GM18507 (cell line): ENCODE data around the gene SOHLH1.

Experiments used
- DNase-seq: peaks from one replicate; pipeline ENCODE4 v3.0.0; 2011; ENCODE audit warnings: low read depth; ENCODE audit not compliant: insufficient read length; ENCODE audit errors: extremely low spot score
- FAIRE-seq: peaks from 2 replicates; lab custom pipeline; 2011; peaks lifted over from hg19 to GRCh38; lab: Jason Lieb, UNC

The SOHLH1 gene

DNA sequence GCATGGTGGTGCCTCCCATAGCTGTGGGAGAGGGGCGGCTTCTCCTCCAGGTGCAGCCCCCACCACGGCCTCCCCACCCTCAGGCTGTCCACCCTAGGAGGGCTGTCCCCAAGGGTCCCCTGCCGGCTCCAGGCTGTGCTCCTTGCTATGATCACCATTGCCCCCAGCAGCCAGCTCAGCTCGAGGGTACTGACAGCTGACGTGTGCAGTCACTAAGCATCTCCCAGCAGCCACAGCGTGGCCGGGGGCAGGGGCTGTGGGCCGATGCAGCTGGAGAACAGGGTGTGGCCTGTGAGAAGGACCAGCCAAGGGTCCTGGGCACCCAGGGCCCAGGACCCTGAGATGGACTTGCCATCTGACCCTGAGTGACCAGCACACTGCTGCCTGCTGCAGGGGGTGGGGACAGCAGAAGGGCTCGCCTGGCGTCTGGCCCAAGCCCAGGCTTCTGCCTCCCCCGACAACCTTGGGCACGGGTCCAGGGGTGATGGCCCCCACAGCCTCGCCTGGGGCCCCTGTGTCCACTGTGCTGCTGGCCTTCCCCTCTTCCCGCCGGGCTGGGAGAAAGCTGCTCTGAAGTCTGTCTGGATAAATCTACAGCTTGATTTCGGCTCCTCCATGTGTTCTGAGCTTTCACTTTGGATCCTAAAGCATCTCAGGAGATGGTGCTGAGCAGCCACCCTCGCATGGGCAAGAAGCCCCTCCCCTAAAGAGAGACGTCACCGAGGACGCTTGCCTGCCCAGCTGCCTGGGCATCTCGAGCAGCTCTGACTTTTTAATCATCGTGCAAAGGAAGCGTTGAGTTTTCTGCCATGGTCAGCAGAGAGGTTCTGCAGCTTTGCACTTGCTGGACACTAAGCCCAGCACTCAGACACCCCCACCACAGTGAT, 8.2 kb upstream of the SOHLH1 start:
- no peak for DNase-seq
- no peak for FAIRE-seq

DNA sequence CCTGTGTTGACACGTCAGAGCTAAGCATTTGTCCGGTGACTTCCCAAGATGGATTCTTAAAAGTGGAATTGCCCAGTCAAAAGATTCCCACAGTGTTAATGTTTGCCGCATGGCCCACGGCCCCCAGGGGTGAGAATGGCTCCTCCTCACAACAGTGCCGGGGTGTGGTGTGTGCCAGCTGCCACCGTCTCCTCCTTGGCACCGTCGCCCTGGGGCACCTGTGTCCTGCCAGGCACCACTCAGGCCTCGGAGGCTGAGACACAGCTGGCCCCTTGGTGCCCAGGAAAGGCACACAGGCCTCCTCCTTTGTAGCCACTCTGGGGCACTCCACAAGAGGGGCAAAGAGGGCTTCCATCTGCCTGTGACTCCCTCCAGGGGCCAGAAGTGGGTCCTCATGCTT, 7.0 kb upstream of the SOHLH1 start:
- FAIRE-seq (no peak), DNase-seq (no peak)

- FAIRE-seq: no peak
Observed at GRCh38 chr9:135705376-135705775, 6.1 kb upstream of the SOHLH1 start.

GRCh38 chr9:135704483-135704882, 5.2 kb upstream of the SOHLH1 start:
- DNase-seq: no peak
- no peak for FAIRE-seq

More at GRCh38 chr9:135705376-135705775, 6.1 kb upstream of the SOHLH1 start:
- DNase-seq: no peak

DNA sequence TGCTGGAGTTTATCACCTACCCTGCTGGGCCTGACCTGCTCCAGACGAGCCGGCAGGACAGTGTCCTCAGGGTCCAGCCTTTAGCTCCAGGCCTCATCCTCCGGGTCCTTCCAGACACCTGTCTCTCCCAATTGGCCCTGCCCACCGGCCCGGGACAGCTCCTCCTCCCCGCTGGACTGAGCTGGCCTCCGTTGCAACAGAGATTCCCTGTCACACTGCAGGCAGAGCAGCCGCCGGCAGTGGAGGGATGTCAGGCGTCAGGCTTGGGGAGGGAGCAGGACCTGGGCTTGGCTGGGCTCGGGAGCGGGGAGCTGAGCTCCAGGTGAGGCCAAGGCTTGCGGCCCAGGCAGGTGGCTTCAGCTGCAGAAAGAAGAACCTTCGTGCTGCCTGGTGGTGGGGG, 4.4 kb upstream of the SOHLH1 start:
- DNase-seq (no peak), FAIRE-seq (no peak)

GRCh38 chr9:135701959-135702721, 2.9 kb upstream of the SOHLH1 start, which contains the start of gene KCNT1:
TSS of gene KCNT1 (plus strand) at chr9:135702185. CDS start at chr9:135702259, 74 bp downstream.
- no peak for FAIRE-seq
- DNase-seq: peak; percentile 68

GRCh38 chr9:135701067-135701958, 2.0 kb upstream of the SOHLH1 start:
- no peak for FAIRE-seq
- no peak for DNase-seq

DNA sequence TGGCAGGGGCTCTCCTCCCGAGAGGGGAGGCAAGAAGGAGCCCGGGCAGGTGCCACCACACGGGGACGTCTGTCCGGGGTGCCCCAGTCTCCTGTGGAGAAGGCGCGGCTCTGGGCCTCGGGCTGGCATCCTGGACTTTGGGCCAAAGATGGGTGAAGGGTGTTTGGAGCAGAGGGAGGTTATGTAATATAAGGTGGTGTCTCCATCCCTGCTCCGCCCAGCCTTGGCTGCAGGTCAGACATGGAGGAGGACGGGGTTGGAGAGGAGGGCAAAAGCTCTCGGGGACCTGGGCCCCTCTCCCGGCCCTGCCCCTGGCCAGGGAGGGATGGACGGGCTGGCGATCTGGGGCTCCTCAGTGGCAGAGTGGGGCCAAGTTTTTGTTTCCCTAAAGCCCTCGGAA, 1.2 kb upstream of the SOHLH1 start:
- FAIRE-seq (no peak), DNase-seq (no peak)

DNA sequence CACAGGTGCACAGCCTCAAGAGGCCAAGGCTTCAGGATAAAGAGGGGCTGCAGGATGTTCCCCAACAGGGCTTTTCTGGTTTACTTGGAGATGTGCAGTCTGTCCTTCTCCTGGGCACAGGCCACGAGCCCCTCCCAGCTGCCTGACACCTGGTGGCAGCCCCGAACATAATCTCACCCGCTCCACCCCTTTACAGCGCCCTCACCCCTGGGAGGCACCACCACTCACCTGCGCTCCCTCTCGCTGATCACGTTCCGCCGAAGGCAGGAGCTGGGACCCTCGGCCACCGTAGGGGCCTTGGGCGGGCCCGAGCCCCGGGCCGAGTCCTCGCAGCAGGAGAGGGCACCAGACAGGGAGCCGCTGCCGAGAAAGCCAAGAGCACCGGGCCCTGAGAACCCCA, 514 bp downstream of the SOHLH1 start:
- no peak for FAIRE-seq
- no peak for DNase-seq

DNA sequence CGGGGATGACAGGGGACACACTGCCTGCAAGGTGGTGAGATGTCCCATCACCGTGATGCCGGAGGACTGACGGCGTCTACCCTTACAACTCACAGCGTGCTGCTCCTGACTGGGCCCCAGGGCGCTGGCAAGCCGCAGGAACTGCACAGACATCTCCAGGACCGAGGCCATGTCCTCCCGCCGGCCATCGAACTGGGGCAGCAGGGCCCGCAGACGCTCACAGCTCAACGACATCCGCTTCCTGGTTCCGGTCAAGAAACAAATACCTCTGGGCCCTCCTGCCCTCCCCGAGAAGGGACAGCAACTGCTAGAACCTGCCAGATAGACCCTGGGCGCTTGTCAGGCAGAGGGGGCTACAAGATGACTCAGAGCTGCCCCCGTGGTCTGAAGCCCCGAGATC, 1.0 kb downstream of the SOHLH1 start:
- FAIRE-seq (no peak), DNase-seq (no peak)

DNA sequence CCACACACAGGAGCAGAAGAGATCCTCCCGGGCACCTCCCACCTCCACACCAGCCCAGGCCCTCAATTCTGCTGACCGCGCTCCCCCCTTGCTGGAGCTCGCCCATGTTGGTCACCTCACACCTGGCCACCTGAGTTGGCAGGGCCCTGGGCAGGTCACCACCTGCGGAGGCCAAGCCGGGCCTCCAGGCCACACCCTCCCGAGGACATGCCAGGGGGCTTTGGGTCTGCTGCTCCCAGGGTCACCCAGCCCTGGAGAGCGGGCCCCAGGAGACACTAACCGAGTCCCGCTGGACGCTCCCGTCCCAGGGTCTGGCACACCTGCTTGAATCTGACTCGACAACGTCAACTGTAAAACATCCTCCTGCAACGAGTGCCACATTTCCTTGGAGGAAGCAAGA, 2.1 kb downstream of the SOHLH1 start:
- FAIRE-seq (no peak), DNase-seq (no peak)

DNA sequence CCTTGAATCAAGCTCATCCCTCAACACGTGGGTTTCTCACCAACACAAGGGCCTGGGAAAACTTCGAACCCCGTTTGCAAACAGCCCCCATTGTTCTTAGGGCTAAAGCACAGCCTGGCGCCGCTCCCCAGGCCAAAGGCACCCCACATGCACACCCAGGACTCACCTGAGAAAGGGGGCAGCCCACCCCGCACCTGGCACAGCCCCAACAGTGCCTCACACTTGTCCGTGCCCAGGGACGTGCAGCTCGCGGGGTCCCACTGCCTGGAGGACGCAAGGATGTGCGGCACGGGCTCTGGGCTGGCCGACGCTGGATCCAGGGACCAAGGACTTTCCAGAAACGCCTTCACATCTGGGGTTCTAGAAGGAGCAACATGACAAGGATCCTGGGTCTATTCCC, 2.8 kb downstream of the SOHLH1 start:
- no peak for DNase-seq
- FAIRE-seq: no peak

GRCh38 chr9:135695642-135696041, 3.6 kb downstream of the SOHLH1 start:
- FAIRE-seq (no peak), DNase-seq (no peak)

GRCh38 chr9:135695036-135695435, 4.2 kb downstream of the SOHLH1 start:
- DNase-seq (no peak), FAIRE-seq (no peak)

DNA sequence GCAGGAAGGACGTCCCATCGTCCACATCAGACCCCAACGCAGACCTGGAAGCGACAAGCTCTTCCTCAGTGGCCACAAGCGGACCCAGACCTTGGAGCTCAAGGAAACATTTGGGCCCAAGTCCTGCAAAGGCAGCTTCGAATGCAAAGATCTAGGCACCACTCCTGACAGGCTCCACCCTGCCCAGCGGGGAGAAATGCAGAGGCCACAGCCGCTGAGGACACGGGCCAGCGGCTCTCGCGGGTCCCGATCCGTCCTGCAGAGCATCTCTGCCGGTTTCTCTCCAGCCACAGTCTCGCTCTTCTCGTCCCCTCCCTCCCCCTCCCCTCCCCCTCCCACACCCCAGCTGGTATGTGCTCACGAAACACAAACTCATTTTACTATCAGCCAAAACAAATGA, 4.9 kb downstream of the SOHLH1 start:
- no peak for FAIRE-seq

GRCh38 chr9:135693771-135694170, 5.5 kb downstream of the SOHLH1 start:
- FAIRE-seq (no peak), DNase-seq (no peak)

More for the DNA sequence above, 4.9 kb downstream of the SOHLH1 start:
- DNase-seq: no peak

- no peak for DNase-seq
Observed at GRCh38 chr9:135693265-135693664, 6.0 kb downstream of the SOHLH1 start.

GRCh38 chr9:135692410-135692809, 6.9 kb downstream of the SOHLH1 start:
- DNase-seq: no peak
- FAIRE-seq: no peak

More at GRCh38 chr9:135693265-135693664, 6.0 kb downstream of the SOHLH1 start:
- no peak for FAIRE-seq

- no peak for DNase-seq
- FAIRE-seq: no peak
Observed at GRCh38 chr9:135690836-135691570, 8.3 kb downstream of the SOHLH1 start.
